HUES64 (cell line): ENCODE data around the gene GPR34.

ENCODE experiments used
- H3K27ac ChIP-seq: 2 replicates; pipeline ENCODE4 v1.7.0; 2013; ENCODE audit warnings: low read depth, low read length, inconsistent platforms
- H3K27me3 ChIP-seq: 2 replicates; pipeline ENCODE4 v1.6.1; 2013; ENCODE audit warnings: mild to moderate bottlenecking, low read length; ENCODE audit not compliant: insufficient read depth
- H3K36me3 ChIP-seq: 2 replicates; pipeline ENCODE4 v1.6.1; 2013; ENCODE audit warnings: mild to moderate bottlenecking, low read length; ENCODE audit not compliant: insufficient read depth
- H3K4me1 ChIP-seq: 2 replicates; pipeline ENCODE4 v1.6.1; 2013; ENCODE audit warnings: mild to moderate bottlenecking, low read length, moderate library complexity; ENCODE audit not compliant: insufficient read depth
- H3K4me3 ChIP-seq: 2 replicates; pipeline ENCODE4 v1.5.1; 2013; ENCODE audit warnings: mild to moderate bottlenecking, low read length, moderate library complexity
- H3K9ac ChIP-seq: 2 replicates; pipeline ENCODE4 v1.6.1; 2013; ENCODE audit warnings: mild to moderate bottlenecking, low read depth, low read length
- H3K9me3 ChIP-seq: 2 replicates; pipeline ENCODE4 v1.6.1; 2013; ENCODE audit warnings: low read depth, low read length; ENCODE audit not compliant: insufficient read depth
- WGBS: fragments of 150-250, 120-280 bp; methylation state at CpG from one replicate; pipeline ENCODE4 v1.1.7; 2013; ENCODE audit warnings: missing lambda C conversion rate; 5-methylcytosine and 5-hydroxymethylcytosine counted together

GPR34 gene

DNA sequence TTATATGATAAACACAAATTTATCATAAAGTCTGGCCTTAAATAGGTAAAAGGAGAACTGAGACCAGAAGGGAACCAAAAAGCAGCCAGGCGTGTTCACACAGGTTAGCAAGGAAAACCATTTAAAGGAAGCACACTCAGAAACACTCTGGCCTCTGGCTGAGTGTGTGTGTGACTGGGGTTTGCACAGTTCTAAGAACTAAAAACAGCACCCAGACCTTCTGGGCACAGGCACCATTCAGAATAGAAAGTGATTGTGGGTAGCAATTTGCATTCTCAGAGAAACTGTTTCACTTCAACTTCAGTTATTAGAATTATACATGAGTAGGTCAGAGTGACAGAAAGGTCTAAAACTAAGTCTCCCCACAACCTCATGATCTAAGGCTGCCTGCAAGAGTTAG is 45.2 kb downstream of the GPR34 start:
- WGBS, result no CpG with 5 or more reads among the region's 1 CpG
- no peak overlapping the region for H3K9ac ChIP-seq
- no peaks in the 10 kb centered on the region for H3K27me3 ChIP-seq
- H3K27ac ChIP-seq, result no peak overlapping the region
- H3K4me1 ChIP-seq, result no peaks in the 10 kb centered on the region; the same call in 1 of the 2 replicates
- no peaks in the 10 kb centered on the region for H3K9me3 ChIP-seq
- H3K36me3 ChIP-seq, result no peaks in the 10 kb centered on the region
- no peak overlapping the region for H3K4me3 ChIP-seq

- no peak overlapping the region for H3K4me3 ChIP-seq
- no CpG with 5 or more reads among the region's 1 CpG for WGBS
- H3K9ac ChIP-seq, result no peak overlapping the region
- no peaks in the 10 kb centered on the region for H3K36me3 ChIP-seq
- H3K4me1 ChIP-seq, result peaks cover 6% of the 10 kb centered on the region
- no peaks in the 10 kb centered on the region for H3K9me3 ChIP-seq
- no peaks in the 10 kb centered on the region for H3K27me3 ChIP-seq
- H3K27ac ChIP-seq, result no peak overlapping the region
Observed at GRCh38 chrX:41734530-41734929, 45.8 kb downstream of the GPR34 start.

- H3K9ac ChIP-seq, result no peak overlapping the region
- no peak overlapping the region for H3K27ac ChIP-seq
- no peaks in the 10 kb centered on the region for H3K36me3 ChIP-seq
- WGBS, result 93% methylated on average over 6 of the region's 7 CpGs
- peaks cover 17% of the 10 kb centered on the region for H3K4me1 ChIP-seq
- H3K27me3 ChIP-seq, result no peaks in the 10 kb centered on the region
- H3K4me3 ChIP-seq, result no peak overlapping the region
- H3K9me3 ChIP-seq, result no peaks in the 10 kb centered on the region
Observed at GRCh38 chrX:41737065-41737464, 48.3 kb downstream of the GPR34 start.

GRCh38 chrX:41739871-41740270 is 51.1 kb downstream of the GPR34 start:
- 0 out of 2 replicates have a peak, but pooled peaks cover 7% of the 10 kb centered on the region for H3K36me3 ChIP-seq
- H3K27ac ChIP-seq, result no peak overlapping the region; the same call in 1 of the 2 replicates
- no CpG with 5 or more reads among the region's 1 CpG for WGBS
- H3K9me3 ChIP-seq, result no peaks in the 10 kb centered on the region
- 0 out of 2 replicates have a peak overlapping the region, but pooled peaks have one; percentile 7 for H3K9ac ChIP-seq
- no peaks in the 10 kb centered on the region for H3K27me3 ChIP-seq
- H3K4me3 ChIP-seq, result no peak overlapping the region
- peaks cover 17% of the 10 kb centered on the region for H3K4me1 ChIP-seq
